ENCODE measurements around the gene RABL6.

GRCh38 chr9:136799854-136800657 is 7.7 kb upstream of the RABL6 start:
- TF ChIP-seq CTCF (IDR thresholded peaks at IDR 0.05) (no peak), POLR2A (IDR thresholded peaks at IDR 0.05) (no peak)

Data from uterus (tissue), 2 donors.